Measurements from ENCODE around the gene DYSF. TPM values are rescaled to one million over a fixed set of nuclear protein-coding genes. Genes with fewer than 3 reads are reported as not detected.

The DYSF gene
- total RNA-seq, 2 donors from 2014 or later, result 1.4 to 3.1 TPM

DNA sequence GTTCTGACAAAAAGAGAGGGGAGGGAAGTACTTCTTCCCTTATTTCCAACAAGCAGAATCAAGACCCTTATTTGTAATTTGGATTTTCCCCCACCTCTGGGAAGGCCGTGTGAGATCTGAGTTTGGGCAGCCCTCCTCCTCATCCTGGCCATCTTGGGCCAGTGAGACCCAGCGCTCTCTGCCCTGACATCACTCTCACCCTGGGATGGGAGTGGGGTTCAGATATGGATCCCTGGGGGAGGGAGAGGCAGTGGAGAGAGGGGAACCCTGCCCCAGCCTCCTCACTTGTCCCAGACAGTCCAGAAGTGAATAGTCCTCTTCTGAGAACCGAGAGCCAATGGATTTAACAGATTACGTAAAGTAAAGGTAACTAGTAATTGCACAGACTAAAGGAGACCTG, 64.5 kb downstream of the DYSF start:
- Mint-ChIP-seq H3K9me3 (no peaks in the 10 kb centered on the region), H3K36me3 (ENCODE audit: low read depth) (no peaks in the 10 kb centered on the region), H3K27me3 (ENCODE audit: insufficient read depth) (no peaks in the 10 kb centered on the region), H3K4me3 (no peak overlapping the region), H3K4me1 (no peaks in the 10 kb centered on the region), H3K27ac (no peak overlapping the region)
- Histone ChIP-seq H3K9ac (ENCODE audit: extremely low read depth, low read length, poor library complexity, severe bottlenecking) (no peak overlapping the region), H3K36me3 (ENCODE audit: control insufficient read depth, insufficient read depth, low read length) (no peaks in the 10 kb centered on the region), H3K27ac (ENCODE audit: low read depth, low read length) (no peak overlapping the region), H3K4me3 (ENCODE audit: low read length) (no peak overlapping the region), H3K27me3 (ENCODE audit: control insufficient read depth, insufficient read depth, low read length, poor library complexity, severe bottlenecking) (no peaks in the 10 kb centered on the region), H3K4me1 (ENCODE audit: control insufficient read depth, insufficient read depth, low read length) (no peaks in the 10 kb centered on the region), H3K9me3 (ENCODE audit: control insufficient read depth, low read length) (no peaks in the 10 kb centered on the region)
- WGBS, 2 experiments (ENCODE audit: insufficient coverage in 1 of 2, insufficient read length in 1 of 2), result 80 to 87% methylated on average over 1 to 4 of the region's 4 CpGs
- peak; percentile 14 for DNase-seq
- TF ChIP-seq, protein P1, sequence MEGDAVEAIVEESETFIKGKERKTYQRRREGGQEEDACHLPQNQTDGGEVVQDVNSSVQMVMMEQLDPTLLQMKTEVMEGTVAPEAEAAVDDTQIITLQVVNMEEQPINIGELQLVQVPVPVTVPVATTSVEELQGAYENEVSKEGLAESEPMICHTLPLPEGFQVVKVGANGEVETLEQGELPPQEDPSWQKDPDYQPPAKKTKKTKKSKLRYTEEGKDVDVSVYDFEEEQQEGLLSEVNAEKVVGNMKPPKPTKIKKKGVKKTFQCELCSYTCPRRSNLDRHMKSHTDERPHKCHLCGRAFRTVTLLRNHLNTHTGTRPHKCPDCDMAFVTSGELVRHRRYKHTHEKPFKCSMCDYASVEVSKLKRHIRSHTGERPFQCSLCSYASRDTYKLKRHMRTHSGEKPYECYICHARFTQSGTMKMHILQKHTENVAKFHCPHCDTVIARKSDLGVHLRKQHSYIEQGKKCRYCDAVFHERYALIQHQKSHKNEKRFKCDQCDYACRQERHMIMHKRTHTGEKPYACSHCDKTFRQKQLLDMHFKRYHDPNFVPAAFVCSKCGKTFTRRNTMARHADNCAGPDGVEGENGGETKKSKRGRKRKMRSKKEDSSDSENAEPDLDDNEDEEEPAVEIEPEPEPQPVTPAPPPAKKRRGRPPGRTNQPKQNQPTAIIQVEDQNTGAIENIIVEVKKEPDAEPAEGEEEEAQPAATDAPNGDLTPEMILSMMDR (conservative IDR thresholded peaks at IDR 0.05), result no peak

DNA sequence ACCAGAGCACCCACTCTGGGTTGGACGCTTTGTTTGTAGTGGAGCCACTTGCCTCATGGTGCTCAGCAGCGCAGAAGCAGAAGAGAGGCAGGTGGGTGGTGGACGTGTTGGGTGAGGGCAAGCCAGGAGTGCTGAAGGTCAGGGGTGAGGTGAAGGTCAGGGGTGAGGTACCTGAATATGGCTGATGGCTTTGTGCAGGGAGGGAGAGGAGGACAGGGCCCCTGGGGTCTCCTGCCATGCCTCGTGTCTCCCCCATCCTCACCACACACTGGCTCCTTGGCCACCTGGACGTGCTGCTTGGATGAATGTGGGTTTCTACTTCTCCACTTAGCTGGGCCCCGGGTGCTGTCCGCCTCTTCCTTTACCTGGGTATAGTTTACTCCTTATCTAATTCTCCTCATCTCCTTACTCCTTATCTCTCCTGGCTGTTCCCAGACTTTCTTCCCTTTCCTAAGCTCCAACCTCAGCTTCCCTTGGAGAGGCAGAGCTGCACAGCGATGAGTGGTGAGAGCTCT, 68.1 kb downstream of the DYSF start:
- no peak overlapping the region for H3K4me3 ChIP-seq (ENCODE audit: low read length)
- no peaks in the 10 kb centered on the region for H3K9me3 ChIP-seq (ENCODE audit: control insufficient read depth, low read length)
- 92 to 96% methylated on average over 7 to 8 of the region's 8 CpGs for WGBS, 2 experiments (ENCODE audit: insufficient coverage in 1 of 2, insufficient read length in 1 of 2)

DNA sequence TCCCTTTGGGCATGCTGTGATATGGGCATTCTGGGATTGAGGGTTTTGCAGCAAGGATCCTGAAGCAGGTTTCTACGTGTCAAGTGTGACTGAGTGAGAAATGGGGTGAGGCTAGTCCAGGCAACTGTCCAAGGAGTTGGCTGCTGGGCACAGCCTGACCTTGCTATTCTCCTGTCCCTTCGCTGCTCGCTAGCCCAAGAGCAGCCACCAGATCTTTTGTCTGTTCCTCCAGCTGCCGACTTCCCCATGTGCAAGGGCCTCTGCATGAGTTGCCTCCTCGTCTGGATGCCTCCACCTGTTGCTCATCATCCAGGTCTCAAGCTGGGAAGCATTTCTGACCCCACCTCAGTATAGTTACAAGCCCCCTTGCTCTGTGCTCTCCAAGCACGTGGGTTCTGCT, 71.1 kb downstream of the DYSF start:
- Mint-ChIP-seq H3K36me3 (ENCODE audit: low read depth) (no peaks in the 10 kb centered on the region), H3K27ac (no peak overlapping the region), H3K4me1 (no peaks in the 10 kb centered on the region), H3K4me3 (no peak overlapping the region), H3K9me3 (no peaks in the 10 kb centered on the region), H3K27me3 (ENCODE audit: insufficient read depth) (no peaks in the 10 kb centered on the region)
- no peaks in the 10 kb centered on the region for H3K27me3 ChIP-seq (ENCODE audit: control insufficient read depth, insufficient read depth, low read length, poor library complexity, severe bottlenecking)
- no peaks in the 10 kb centered on the region for H3K36me3 ChIP-seq (ENCODE audit: control insufficient read depth, insufficient read depth, low read length)
- 91 to 94% methylated on average over 5 to 6 of the region's 6 CpGs for WGBS, 2 experiments (ENCODE audit: insufficient coverage in 1 of 2, insufficient read length in 1 of 2)
- H3K4me3 ChIP-seq (ENCODE audit: low read length), result no peak overlapping the region
- H3K4me1 ChIP-seq (ENCODE audit: control insufficient read depth, insufficient read depth, low read length), result no peaks in the 10 kb centered on the region
- H3K9me3 ChIP-seq (ENCODE audit: control insufficient read depth, low read length), result no peaks in the 10 kb centered on the region
- TF ChIP-seq, protein P1 (conservative IDR thresholded peaks at IDR 0.05), result no peak
- no peak overlapping the region for H3K27ac ChIP-seq (ENCODE audit: low read depth, low read length)
- H3K9ac ChIP-seq (ENCODE audit: extremely low read depth, low read length, poor library complexity, severe bottlenecking), result no peak overlapping the region
- peak; percentile 29 for DNase-seq

More for the DNA sequence above, 68.1 kb downstream of the DYSF start:
- no peaks in the 10 kb centered on the region for H3K4me1 Mint-ChIP-seq
- no peak overlapping the region for H3K4me3 Mint-ChIP-seq
- no peaks in the 10 kb centered on the region for H3K27me3 Mint-ChIP-seq (ENCODE audit: insufficient read depth)
- no peak overlapping the region for H3K27ac ChIP-seq (ENCODE audit: low read depth, low read length)
- H3K27me3 ChIP-seq (ENCODE audit: control insufficient read depth, insufficient read depth, low read length, poor library complexity, severe bottlenecking), result no peaks in the 10 kb centered on the region
- no peak overlapping the region for H3K9ac ChIP-seq (ENCODE audit: extremely low read depth, low read length, poor library complexity, severe bottlenecking)
- TF ChIP-seq, protein P1 (conservative IDR thresholded peaks at IDR 0.05), result no peak
- no peaks in the 10 kb centered on the region for H3K36me3 ChIP-seq (ENCODE audit: control insufficient read depth, insufficient read depth, low read length)
- no peak overlapping the region for H3K27ac Mint-ChIP-seq
- no peaks in the 10 kb centered on the region for H3K9me3 Mint-ChIP-seq
- H3K36me3 Mint-ChIP-seq (ENCODE audit: low read depth), result no peaks in the 10 kb centered on the region
- no peaks in the 10 kb centered on the region for H3K4me1 ChIP-seq (ENCODE audit: control insufficient read depth, insufficient read depth, low read length)
- peak; percentile 8 for DNase-seq

Measured in endodermal cell (in vitro differentiated cells).